Stimulated activated CD4-positive, alpha-beta T cell treated with anti-CD3 and anti-CD28 coated beads, Interleukin-1b, Interleukin-23, amount 100 ng/mL, for 24 hours (primary cell): ENCODE data around the gene AP5Z1.

Experiments used
- DNase-seq, 4 experiments: peaks; one replicate each; pipeline ENCODE4 v3.0.0-alpha.2; 2020; ENCODE audit warnings: low read depth in 4 of 4, low spot score in 1 of 4

The AP5Z1 gene

DNA sequence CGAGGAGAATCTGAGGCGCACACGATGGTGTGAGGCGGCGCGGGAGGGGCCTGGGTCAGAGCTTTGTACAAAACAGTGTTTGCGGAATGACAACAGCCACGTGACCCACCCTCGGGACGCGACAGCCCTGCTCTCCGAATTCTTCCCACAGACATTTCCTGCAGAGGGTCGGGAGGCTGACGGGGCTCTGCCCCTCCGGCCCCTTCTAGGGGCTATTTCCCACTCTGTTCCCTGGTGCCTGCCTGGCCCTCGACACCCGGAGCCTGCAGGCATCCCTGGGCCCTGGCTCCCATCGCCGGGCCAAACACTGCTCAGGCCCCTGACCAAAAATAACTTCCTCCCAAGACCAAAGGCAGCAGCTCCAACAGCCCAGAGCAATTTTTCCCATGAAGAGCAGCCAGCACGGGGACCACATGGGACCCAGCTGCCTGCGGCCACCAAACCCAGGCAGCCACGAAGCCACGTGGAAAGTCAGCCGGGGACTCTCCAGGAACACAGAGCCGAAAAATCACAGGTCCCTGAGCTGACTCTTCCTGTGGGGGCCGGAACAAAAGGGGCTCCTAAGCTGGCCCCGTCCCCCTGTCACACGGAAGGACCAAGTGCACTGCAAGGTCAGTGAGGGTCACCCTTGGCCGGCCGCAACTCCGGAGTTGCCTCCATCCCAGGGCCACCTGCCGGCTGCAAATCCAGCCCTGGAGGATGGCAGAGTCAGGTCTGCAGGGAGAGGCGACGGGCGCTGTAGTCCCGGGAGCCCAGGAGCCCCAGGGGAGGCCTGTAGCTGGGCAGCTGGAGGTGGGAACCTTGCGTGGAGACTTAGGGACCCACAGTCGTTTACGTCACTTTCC, 44.4 kb downstream of the AP5Z1 start:
- no peak for DNase-seq

DNA sequence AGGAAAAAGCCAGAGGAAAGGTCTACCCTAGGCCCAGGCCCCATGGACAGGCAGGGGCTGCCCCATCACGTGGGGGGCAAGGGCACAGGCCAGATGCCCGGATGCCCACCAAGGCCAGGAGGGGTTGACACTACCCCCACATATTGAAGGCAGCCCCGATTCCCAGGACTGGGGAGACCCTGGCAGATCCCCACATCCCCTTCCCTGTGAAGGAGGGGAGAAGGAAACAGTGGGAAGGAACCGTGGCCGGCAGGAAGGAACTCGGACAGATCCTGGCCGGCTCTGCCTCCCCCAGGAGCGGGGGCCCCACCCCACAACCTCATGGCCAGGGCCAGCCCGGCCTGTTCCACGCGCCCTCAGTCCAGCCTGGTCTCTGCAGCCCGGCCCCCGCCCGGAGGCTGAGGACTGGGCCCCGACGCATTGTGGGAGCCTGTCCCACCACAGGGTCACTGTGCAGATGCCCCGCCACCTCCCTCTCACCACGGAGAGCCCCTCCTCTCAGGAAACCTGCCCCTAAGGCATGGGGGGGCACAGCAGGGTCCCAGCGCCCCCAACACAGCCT, 45.1 kb downstream of the AP5Z1 start:
- DNase-seq = no peak

DNA sequence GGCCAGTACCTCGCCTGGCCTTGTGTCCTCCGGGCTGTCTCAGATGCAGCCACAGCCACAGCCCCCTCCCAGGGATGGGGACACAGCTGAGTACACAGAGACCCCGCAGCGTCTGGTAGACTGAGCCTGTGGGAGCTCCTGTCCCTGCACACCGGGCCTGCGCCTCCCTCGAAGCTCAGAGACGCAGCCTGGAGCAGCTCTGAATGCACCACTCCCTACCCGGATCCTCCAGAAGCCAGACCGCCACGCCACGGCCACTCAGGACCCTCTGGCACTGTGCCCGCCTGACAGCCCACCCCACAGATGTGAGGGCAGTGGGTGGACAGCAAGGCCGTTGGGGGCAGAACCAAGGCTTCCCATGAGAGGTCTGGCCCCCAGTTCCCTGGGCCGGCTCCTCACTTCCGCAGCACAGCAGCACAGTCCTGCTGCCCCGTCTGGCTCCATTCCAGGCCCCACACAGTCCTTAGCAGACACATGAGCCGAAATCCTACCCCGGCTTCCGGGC, 45.6 kb downstream of the AP5Z1 start:
- no peak for DNase-seq

- DNase-seq = no peak
These were observed 47.3 kb downstream of the AP5Z1 start for GRCh38 chr7:4822677-4823076.

- DNase-seq = no peak
These were observed 48.2 kb downstream of the AP5Z1 start for GRCh38 chr7:4823441-4824119.

DNA sequence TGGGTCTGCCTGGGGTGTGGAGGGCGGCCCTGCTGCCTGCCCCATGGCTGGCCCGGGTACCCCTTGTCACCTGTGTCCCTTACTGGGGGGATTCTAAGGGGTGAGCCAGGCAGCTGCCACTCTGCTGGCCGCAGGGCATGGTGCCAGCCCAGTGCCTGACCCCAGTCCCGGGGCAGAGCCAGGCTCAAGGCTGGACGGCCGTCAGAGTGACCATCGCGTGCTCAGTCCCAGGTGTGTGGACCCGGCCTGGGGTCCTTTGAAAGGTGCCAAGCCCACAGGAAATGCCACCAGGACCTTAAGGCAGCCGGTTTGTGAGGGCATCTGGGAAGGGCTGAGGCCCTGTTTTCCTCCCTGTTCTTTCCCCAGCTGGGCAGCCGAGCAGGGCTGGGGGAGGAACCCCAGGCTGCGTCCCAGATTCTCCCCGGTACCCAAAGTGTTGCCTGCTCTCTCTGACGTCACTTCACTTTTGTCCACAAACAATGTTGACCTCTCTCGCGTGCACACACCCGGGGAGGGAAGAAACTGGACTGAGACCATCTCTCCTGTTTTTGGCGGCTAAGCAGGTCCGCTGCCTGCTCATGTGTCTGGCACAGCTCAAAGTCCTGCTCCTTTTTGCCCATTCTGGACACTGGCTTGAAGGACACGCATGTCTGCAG, 48.8 kb downstream of the AP5Z1 start:
- DNase-seq = no peak

DNA sequence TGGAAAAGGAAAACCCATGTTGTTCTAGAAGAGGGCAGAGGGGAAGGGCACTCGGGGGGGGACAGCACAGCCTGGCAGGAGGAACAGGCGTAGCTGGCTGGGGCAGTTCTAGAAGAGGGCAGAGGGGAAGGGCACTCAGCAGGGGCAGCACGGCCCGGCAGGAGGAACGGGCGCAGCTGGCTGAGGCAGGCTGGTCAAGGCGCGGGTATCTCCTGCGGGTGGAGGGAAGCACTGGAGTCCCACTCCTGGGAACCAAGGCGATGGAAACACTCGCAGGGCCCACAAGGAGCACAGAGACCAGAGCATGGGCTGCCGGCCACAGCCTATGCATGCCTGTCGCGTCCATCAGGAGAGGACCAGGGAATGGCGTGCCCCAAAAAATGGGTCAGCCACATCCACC, 49.7 kb downstream of the AP5Z1 start:
- no peak for DNase-seq

- DNase-seq = no peak
These were observed 53.4 kb downstream of the AP5Z1 start for GRCh38 chr7:4828720-4829383.

- peak in 3 of 4 experiments; percentile 12 to 48 (median 44) for DNase-seq
These were observed 54.8 kb downstream of the AP5Z1 start for GRCh38 chr7:4830176-4830575.

DNA sequence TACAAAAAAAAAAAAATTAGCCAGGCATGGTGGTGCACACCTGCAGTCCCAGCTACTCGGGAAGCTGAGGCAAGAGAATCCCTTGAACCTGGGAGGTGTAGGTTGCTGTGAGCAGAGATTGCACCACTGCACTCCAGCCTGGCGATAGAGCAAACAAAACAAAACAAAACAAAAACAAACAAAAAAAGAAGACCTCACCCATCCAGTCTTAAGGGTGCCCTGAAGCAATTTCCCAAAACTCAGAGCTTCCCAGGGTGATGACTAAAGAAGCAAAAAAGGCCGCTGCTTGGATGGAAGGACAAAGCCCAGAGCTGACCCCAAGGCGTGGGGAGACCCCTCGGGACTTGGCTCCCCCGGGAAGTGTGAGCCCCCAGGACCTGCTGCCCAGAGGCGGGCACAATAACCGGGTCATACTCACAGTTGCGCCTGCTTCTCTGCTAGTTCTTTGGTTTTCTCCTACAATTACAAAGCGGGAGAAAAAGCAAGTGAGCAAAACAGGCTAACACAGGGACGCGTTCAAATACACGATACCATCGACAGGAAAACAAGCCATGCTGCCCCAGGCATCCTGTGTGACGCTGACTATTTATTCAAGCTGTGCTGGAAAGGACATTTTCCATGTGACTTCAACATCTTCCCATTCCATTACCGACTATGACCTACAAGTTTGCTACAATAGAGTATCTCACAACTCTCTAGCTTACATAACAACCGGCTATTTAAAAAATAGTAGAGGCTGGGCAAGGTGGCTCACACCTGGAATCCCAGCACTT, 56.5 kb downstream of the AP5Z1 start:
- no peak for DNase-seq

- no peak for DNase-seq
These were observed 57.3 kb downstream of the AP5Z1 start for GRCh38 chr7:4832711-4833110.

DNA sequence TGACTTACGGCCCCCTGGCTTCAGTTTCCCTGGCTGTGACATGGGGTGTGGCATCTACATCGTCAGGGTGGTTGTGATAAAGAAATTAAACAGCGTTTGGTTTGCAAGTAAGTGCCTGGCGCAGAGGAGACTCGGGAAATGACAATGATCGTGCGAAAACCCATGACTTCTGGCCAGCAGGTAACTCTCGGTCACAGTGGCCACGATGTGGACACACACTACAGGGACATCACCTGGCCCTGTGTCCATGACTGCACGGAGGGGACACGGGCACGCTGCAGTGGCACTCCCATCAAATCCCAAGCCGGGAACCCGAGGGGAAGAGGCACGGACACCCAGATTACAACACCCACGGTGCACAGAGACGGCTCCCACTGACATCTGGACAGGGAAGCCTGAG, 57.8 kb downstream of the AP5Z1 start:
- no peak for DNase-seq

DNA sequence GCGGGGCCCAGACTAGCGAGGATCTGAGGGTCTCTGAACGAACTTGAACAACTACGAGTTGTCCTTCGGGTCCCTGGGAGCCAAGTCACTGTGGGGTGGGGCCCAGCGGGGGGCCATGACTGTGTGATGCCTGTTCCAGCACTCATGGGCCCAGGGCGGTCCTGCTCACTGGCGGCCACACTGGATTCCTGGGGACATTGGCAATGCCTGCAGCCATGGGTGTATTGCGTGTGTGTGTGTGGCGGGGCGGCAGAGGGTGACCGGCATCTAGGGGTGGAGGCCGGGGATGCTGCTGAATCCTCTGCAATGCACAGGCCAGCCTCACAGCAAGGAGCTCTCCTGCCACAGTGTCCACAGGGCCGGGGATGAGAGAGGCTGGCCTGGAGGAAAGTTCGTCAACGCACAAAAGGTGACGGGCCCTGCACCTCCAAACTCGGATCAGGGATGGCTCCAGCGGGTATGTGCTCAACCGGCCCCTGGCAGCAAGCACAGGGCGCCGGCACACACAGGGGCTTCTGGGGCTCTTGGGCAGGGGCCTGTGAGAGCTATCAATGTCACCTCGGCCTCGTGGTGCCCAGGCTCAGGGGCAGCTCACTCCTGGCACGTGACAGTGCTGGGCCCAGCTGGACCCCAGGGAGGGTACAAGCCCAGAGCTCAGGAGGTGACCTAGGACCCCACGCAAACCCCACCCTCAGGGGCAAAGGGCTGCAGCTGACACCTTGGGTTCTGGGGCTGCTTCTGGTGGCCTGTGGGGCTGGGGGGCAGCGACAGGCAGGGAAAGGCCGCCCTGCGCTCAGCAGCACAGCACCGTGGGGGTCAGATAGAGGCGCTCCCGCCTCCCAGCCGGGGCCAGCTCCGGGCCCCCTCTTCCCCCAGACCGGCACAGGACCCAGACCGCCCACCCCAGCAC, 58.5 kb downstream of the AP5Z1 start:
- no peak for DNase-seq

DNA sequence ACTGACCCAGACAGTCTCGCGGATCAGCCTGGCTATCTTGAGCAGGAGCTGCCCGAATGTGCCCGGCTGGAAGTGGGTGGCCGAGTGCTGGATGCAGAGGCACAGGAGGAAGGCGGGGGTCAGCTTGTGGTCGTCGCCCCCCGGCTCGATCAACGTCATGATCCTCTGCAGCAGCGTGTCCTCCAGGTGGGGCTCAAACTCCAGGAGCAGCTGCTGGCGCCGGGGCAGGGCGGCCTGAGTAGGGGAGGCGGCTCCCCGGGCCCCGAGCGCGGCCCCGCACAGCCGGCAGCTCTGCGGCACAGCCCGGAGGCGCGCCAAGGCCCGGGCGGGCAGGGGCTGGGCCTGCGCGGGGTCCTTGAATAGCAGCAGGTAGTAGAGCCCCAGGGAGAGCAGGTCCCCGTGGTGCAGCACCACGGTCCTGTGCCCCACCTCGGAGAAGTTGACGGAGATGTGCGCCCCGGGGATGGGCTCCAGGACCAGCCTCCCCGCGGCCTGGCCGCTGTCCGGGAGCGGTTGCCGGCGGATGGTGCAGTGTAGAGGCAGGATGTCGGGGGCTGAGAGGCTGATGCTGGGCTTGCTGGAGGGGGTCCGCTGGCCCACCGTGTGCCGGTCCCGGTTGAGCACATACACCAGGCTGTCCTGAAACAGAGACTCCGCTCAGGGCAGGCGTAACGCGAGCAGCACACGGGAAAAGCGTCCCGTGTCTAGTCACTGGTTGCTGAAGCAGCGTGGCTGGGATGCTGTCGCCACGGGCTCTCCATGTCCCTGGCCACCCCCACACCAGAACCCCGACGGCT, 59.4 kb downstream of the AP5Z1 start:
- DNase-seq = no peak

DNA sequence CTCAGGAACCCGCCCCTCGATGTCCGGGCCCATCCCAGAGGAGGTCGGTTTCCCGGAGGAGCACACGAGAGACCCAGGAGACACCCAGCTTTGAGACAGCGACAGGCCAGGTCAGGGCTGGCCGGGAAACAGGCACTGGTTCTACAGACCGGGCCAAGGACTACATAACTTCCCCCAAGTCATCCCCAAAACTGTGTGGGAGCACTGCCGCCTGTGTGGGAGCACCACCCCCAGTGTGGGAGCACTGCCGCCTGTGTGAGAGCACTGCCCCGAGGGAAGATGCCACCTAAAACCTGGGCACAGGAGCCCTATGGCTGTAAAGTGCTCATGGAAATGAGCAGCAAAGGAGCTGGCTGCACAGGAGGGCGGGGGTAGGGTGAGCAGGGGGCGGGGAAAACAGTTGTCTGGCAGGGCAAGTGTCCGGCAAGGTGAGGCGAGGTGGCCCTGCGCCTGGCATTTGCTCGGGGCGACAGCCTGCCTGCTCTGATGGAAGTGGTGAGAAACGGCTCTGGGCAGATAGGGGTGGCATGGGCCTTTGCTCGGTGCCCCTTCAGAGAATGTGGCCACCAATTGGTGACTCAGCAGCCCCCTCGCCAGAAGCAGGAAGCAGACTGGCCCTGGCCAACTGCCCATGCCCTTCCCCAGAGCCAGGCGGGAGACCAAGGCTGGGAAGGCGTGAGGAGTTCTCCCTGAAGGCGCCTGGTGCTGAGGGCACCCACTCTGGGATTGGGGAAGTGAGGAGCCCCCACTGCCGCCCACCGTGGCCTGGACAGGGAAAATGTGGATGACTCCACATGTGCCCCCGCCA, 60.2 kb downstream of the AP5Z1 start:
- DNase-seq = no peak

GRCh38 chr7:4836206-4836661, 60.8 kb downstream of the AP5Z1 start:
- DNase-seq = no peak

DNA sequence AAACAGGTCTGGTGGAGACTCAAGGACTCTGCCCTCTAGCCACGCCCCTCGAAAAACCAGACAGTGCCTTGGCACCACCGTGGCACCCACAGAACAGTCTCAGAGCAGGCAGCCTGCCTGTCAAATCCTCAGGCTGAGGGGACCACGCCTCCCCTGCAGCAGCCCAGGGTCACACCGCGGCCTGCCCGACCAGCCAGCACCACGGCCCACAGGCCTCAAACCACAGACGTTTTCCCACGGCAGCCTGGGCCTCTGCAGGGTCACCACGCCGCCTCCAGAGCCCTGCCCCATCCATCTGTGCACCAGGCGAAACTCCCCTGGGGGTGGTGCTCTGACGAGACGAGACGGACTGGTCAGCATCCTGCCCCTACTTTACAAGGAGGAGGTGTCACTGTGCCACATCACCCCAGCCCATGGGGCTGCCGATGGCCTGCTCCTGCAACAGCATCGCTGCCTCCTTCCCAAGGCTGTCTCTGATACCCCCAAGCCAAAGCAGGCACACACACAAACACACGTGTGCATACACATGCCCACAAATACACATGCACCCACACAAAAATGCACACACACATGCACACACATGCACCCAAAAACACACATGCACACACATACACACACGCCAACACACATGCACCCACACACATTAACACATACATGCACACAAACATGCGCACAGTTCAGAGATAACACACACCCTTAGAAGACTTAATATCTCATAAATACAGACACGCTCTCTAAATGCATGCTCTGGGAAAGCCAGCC, 61.8 kb downstream of the AP5Z1 start:
- no peak for DNase-seq
